Cardiac muscle cell (in vitro differentiated cells and primary cell): Measurements from ENCODE around the gene WFDC11. TPM values are rescaled to one million over a fixed set of nuclear protein-coding genes. Genes with fewer than 3 reads are reported as not detected.
"Not testable (repeated sequence)": the region's sequence is repeated elsewhere in the genome, so short reads cannot be mapped to it uniquely, and the experiment has no call there.

ENCODE experiments used
- DNase-seq, 2 donors: peaks; one replicate each; pipeline versions ENCODE4 v3.0.0 to v3.0.0-alpha.2; 2010 to 2017; ENCODE audit warnings: low read depth in 1 of 2, low spot score in 1 of 2
- H3K27ac ChIP-seq: fragments of 200-600 bp; sonication (generic); 2 replicates; pipeline ENCODE4 v1.5.1; 2016
- H3K27me3 ChIP-seq: fragments of 200-600 bp; sonication (generic); 2 replicates; pipeline ENCODE4 v1.6.0; 2016; ENCODE audit warnings: control low read depth
- H3K36me3 ChIP-seq: fragments of 200-600 bp; sonication (generic); 2 replicates; pipeline ENCODE4 v1.5.1; 2016; ENCODE audit warnings: control low read depth
- H3K4me1 ChIP-seq: fragments of 200-600 bp; sonication (generic); 2 replicates; pipeline ENCODE4 v1.8.1; 2017; ENCODE audit warnings: low read depth, mild to moderate bottlenecking, mixed run types
- H3K4me3 ChIP-seq: fragments of 200-600 bp; sonication (generic); 2 replicates; pipeline ENCODE4 v1.5.1; 2016; ENCODE audit warnings: mild to moderate bottlenecking
- H3K9me3 ChIP-seq: fragments of 200-600 bp; sonication (generic); 2 replicates; pipeline ENCODE4 v1.5.1; 2017; ENCODE audit warnings: low read depth, mild to moderate bottlenecking, control low read depth
- CTCF ChIP-seq: IDR thresholded peaks from 2 replicates; pipeline ENCODE4 v1.5.1; 2012; ENCODE audit warnings: low read depth, mild to moderate bottlenecking, low read length
- polyA plus RNA-seq: library from polyadenylated mRNA; unstranded; fragments of >200 nt; fragmentation: Nextera tagmentation; extraction: Ambion mirVana; gene quantifications from 2 replicates; pipeline ENCODE4 v1.2.1, GENCODE V29; 2016
- total RNA-seq: library from RNA; depleted of rRNA; stranded (reverse); fragments of >200 nt; gene quantifications from 2 replicates; pipeline ENCODE4 v1.2.3, GENCODE V29; 2016

WFDC11 gene
- total and polyA plus RNA-seq, 2 experiments from 2014 or later: not detected

GRCh38 chr20:45695496-45695895 is 25.5 kb upstream of the WFDC11 start:
- H3K27me3 ChIP-seq: no peaks in the 10 kb centered on the region
- no peaks in the 10 kb centered on the region for H3K9me3 ChIP-seq
- no peak overlapping the region for H3K27ac ChIP-seq
- H3K36me3 ChIP-seq: no peaks in the 10 kb centered on the region
- TF ChIP-seq CTCF: no peak
- no peaks in the 10 kb centered on the region for H3K4me1 ChIP-seq
- H3K4me3 ChIP-seq: no peak overlapping the region
- DNase-seq: no peak

GRCh38 chr20:45693346-45693745 is 23.3 kb upstream of the WFDC11 start:
- not testable (repeated sequence) for H3K4me3 ChIP-seq, H3K27me3 ChIP-seq

GRCh38 chr20:45685896-45686295 is 15.9 kb upstream of the WFDC11 start:
- Histone ChIP-seq H3K27me3 (no peaks in the 10 kb centered on the region), H3K4me3 (no peak overlapping the region), H3K9me3 (no peaks in the 10 kb centered on the region), H3K27ac (no peak overlapping the region), H3K36me3 (no peaks in the 10 kb centered on the region), H3K4me1 (no peaks in the 10 kb centered on the region)
- peak; percentile 5 for TF ChIP-seq CTCF
- peak in 1 of 2 donors; percentile 1 for DNase-seq

More at GRCh38 chr20:45693346-45693745, 23.3 kb upstream of the WFDC11 start:
- H3K36me3 ChIP-seq, H3K9me3 ChIP-seq, H3K27ac ChIP-seq, H3K4me1 ChIP-seq, DNase-seq: not testable (repeated sequence)

GRCh38 chr20:45679650-45680049 is 9.6 kb upstream of the WFDC11 start:
- no peaks in the 10 kb centered on the region for H3K36me3 ChIP-seq
- no peak overlapping the region for H3K27ac ChIP-seq
- no peak for DNase-seq
- no peaks in the 10 kb centered on the region for H3K4me1 ChIP-seq
- H3K9me3 ChIP-seq: no peaks in the 10 kb centered on the region
- no peak overlapping the region for H3K4me3 ChIP-seq
- TF ChIP-seq CTCF: no peak
- no peaks in the 10 kb centered on the region for H3K27me3 ChIP-seq

GRCh38 chr20:45672765-45673164 is 2.7 kb upstream of the WFDC11 start:
- Histone ChIP-seq H3K9me3 (no peaks in the 10 kb centered on the region), H3K36me3 (no peaks in the 10 kb centered on the region), H3K27me3 (no peaks in the 10 kb centered on the region), H3K27ac (no peak overlapping the region), H3K4me3 (no peak overlapping the region), H3K4me1 (no peaks in the 10 kb centered on the region)
- DNase-seq: no peak
- no peak for TF ChIP-seq CTCF

- not testable (repeated sequence) for H3K27me3 ChIP-seq, DNase-seq, H3K4me3 ChIP-seq, H3K9me3 ChIP-seq, H3K4me1 ChIP-seq, H3K36me3 ChIP-seq, H3K27ac ChIP-seq
Measured at GRCh38 chr20:45657038-45657437, 13.0 kb downstream of the WFDC11 start.

- not testable (repeated sequence) for H3K4me3 ChIP-seq, H3K4me1 ChIP-seq, H3K36me3 ChIP-seq, H3K27ac ChIP-seq, H3K27me3 ChIP-seq, H3K9me3 ChIP-seq, DNase-seq
Measured at GRCh38 chr20:45651726-45652125, 18.3 kb downstream of the WFDC11 start.
